ENCODE data around the gene DNAH2.

GRCh38 chr17:7711051-7711755 lies 6.3 kb upstream of the DNAH2 start:
- TF ChIP-seq POLR2AphosphoS5 (IDR thresholded peaks at IDR 0.05) (no peak), CTCF (IDR thresholded peaks at IDR 0.05) (no peak)

Measured in sigmoid colon (tissue), 4 donors.